ENCODE results near the gene LAMB4.

Gene LAMB4

GRCh38 chr7:108143658-108144420 lies 13.7 kb upstream of the LAMB4 start:
- in situ Hi-C loops (cut with MboI; ENCODE audit: low sequenced_read_pairs), result no loop called here

- in situ Hi-C loops (cut with MboI; ENCODE audit: low sequenced_read_pairs), result no loop called here
Measured at GRCh38 chr7:108142675-108143259, 12.6 kb upstream of the LAMB4 start.

GRCh38 chr7:108142180-108142579 lies 12.0 kb upstream of the LAMB4 start:
- in situ Hi-C loops (cut with MboI; ENCODE audit: low sequenced_read_pairs), result no loop called here

GRCh38 chr7:108140671-108141070 lies 10.5 kb upstream of the LAMB4 start:
- in situ Hi-C loops (cut with MboI; ENCODE audit: low sequenced_read_pairs), result no loop called here

- in situ Hi-C loops (cut with MboI; ENCODE audit: low sequenced_read_pairs), result no loop called here
Measured at GRCh38 chr7:108138911-108139310, 8.8 kb upstream of the LAMB4 start.

- in situ Hi-C loops (cut with MboI; ENCODE audit: low sequenced_read_pairs), result no loop called here
Measured at GRCh38 chr7:108137993-108138392, 7.8 kb upstream of the LAMB4 start.

GRCh38 chr7:108137040-108137439 lies 6.9 kb upstream of the LAMB4 start:
- in situ Hi-C loops (cut with MboI; ENCODE audit: low sequenced_read_pairs), result no loop called here

GRCh38 chr7:108136191-108136688 lies 6.1 kb upstream of the LAMB4 start:
- in situ Hi-C loops (cut with MboI; ENCODE audit: low sequenced_read_pairs), result no loop called here

GRCh38 chr7:108135446-108136190 lies 5.5 kb upstream of the LAMB4 start:
- in situ Hi-C loops (cut with MboI; ENCODE audit: low sequenced_read_pairs), result no loop called here

GRCh38 chr7:108134486-108134885 lies 4.3 kb upstream of the LAMB4 start:
- in situ Hi-C loops (cut with MboI; ENCODE audit: low sequenced_read_pairs), result no loop called here

- in situ Hi-C loops (cut with MboI; ENCODE audit: low sequenced_read_pairs), result no loop called here
Measured at GRCh38 chr7:108132551-108133265, 2.5 kb upstream of the LAMB4 start.

- in situ Hi-C loops (cut with MboI; ENCODE audit: low sequenced_read_pairs), result no loop called here
Measured at GRCh38 chr7:108129018-108129965, 869 bp downstream of the LAMB4 start.

GRCh38 chr7:108128514-108128913 lies 1.6 kb downstream of the LAMB4 start:
- in situ Hi-C loops (cut with MboI; ENCODE audit: low sequenced_read_pairs), result no loop called here

- in situ Hi-C loops (cut with MboI; ENCODE audit: low sequenced_read_pairs), result no loop called here
Measured at GRCh38 chr7:108127461-108127860, 2.7 kb downstream of the LAMB4 start.

- in situ Hi-C loops (cut with MboI; ENCODE audit: low sequenced_read_pairs), result no loop called here
Measured at GRCh38 chr7:108124820-108125219, 5.3 kb downstream of the LAMB4 start.

- in situ Hi-C loops (cut with MboI; ENCODE audit: low sequenced_read_pairs), result no loop called here
Measured at GRCh38 chr7:108122181-108122580, 8.0 kb downstream of the LAMB4 start.

GRCh38 chr7:108120933-108121332 lies 9.2 kb downstream of the LAMB4 start:
- in situ Hi-C loops (cut with MboI; ENCODE audit: low sequenced_read_pairs), result no loop called here

GRCh38 chr7:108120196-108120595 lies 10.0 kb downstream of the LAMB4 start:
- in situ Hi-C loops (cut with MboI; ENCODE audit: low sequenced_read_pairs), result no loop called here

- in situ Hi-C loops (cut with MboI; ENCODE audit: low sequenced_read_pairs), result no loop called here
Measured at GRCh38 chr7:108118959-108119358, 11.2 kb downstream of the LAMB4 start.
